ENCODE data around the gene IMMP2L.
"Not testable (repeated sequence)": the region's sequence is repeated elsewhere in the genome, so short reads cannot be mapped to it uniquely, and the experiment has no call there.

The IMMP2L gene

GRCh38 chr7:111328487-111328886 is 233.8 kb downstream of the IMMP2L start:
- TF ChIP-seq CTCF (IDR thresholded peaks at IDR 0.05; ENCODE audit: low read length, missing control alignments) = no peak
- H3K4me3 ChIP-seq (replicated peaks; ENCODE audit: low read depth, low read length) = no peak overlapping the region
- no peak for DNase-seq (ENCODE audit: low read depth)

- DNase-seq (ENCODE audit: low read depth) = no peak
- no peak for TF ChIP-seq CTCF (IDR thresholded peaks at IDR 0.05; ENCODE audit: low read length, missing control alignments)
- H3K4me3 ChIP-seq (replicated peaks; ENCODE audit: low read depth, low read length) = no peak overlapping the region
Observed at GRCh38 chr7:111324776-111325175, 237.5 kb downstream of the IMMP2L start.

DNA sequence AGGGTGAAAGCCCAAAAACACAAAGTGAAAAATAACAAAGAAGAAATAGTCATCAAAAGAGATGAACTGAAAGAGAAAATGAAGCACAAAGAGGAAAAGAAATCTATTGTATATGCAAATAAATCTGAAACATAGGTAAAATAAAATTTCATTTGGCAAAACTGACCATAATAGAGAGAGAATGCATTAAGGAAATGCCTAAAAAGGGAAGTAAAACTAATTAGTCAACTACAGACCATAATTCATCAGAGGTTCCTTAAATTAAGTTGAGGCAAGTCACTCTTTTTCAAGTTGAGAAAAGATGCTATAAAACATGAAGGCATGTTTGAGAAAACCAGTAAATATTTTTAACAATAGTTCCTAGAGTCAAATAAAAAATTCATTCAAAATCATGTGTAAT is 238.1 kb downstream of the IMMP2L start:
- DNase-seq (ENCODE audit: low read depth) = no peak
- H3K4me3 ChIP-seq (replicated peaks; ENCODE audit: low read depth, low read length) = no peak overlapping the region
- TF ChIP-seq CTCF (IDR thresholded peaks at IDR 0.05; ENCODE audit: low read length, missing control alignments) = no peak

- not testable (repeated sequence) for DNase-seq (ENCODE audit: low read depth)
Observed at GRCh38 chr7:111323670-111324069, 238.6 kb downstream of the IMMP2L start.

GRCh38 chr7:111320133-111320532 is 242.2 kb downstream of the IMMP2L start:
- DNase-seq (ENCODE audit: low read depth) = no peak
- no peak for TF ChIP-seq CTCF (IDR thresholded peaks at IDR 0.05; ENCODE audit: low read length, missing control alignments)
- H3K4me3 ChIP-seq (replicated peaks; ENCODE audit: low read depth, low read length) = no peak overlapping the region

More at GRCh38 chr7:111323670-111324069, 238.6 kb downstream of the IMMP2L start:
- H3K4me3 ChIP-seq (replicated peaks; ENCODE audit: low read depth, low read length) = not testable (repeated sequence)

GRCh38 chr7:111312966-111313365 is 249.3 kb downstream of the IMMP2L start:
- TF ChIP-seq CTCF (IDR thresholded peaks at IDR 0.05; ENCODE audit: low read length, missing control alignments) = no peak
- no peak overlapping the region for H3K4me3 ChIP-seq (replicated peaks; ENCODE audit: low read depth, low read length)
- peak; percentile 14 for DNase-seq (ENCODE audit: low read depth)

- TF ChIP-seq CTCF (IDR thresholded peaks at IDR 0.05; ENCODE audit: low read length, missing control alignments) = no peak
- H3K4me3 ChIP-seq (replicated peaks; ENCODE audit: low read depth, low read length) = no peak overlapping the region
- no peak for DNase-seq (ENCODE audit: low read depth)
Observed at GRCh38 chr7:111308691-111309090, 253.6 kb downstream of the IMMP2L start.

Data from fibroblast of pulmonary artery (primary cell).